GM15510 (cell line): ENCODE measurements around the gene DOCK1.

ENCODE experiments used
- POLR2A ChIP-seq: IDR thresholded peaks from 3 replicates; pipeline ENCODE4 v1.6.1; 2011; ENCODE audit warnings: borderline replicate concordance; ENCODE audit not compliant: insufficient read length; ENCODE audit errors: extremely low read depth

Gene DOCK1

DNA sequence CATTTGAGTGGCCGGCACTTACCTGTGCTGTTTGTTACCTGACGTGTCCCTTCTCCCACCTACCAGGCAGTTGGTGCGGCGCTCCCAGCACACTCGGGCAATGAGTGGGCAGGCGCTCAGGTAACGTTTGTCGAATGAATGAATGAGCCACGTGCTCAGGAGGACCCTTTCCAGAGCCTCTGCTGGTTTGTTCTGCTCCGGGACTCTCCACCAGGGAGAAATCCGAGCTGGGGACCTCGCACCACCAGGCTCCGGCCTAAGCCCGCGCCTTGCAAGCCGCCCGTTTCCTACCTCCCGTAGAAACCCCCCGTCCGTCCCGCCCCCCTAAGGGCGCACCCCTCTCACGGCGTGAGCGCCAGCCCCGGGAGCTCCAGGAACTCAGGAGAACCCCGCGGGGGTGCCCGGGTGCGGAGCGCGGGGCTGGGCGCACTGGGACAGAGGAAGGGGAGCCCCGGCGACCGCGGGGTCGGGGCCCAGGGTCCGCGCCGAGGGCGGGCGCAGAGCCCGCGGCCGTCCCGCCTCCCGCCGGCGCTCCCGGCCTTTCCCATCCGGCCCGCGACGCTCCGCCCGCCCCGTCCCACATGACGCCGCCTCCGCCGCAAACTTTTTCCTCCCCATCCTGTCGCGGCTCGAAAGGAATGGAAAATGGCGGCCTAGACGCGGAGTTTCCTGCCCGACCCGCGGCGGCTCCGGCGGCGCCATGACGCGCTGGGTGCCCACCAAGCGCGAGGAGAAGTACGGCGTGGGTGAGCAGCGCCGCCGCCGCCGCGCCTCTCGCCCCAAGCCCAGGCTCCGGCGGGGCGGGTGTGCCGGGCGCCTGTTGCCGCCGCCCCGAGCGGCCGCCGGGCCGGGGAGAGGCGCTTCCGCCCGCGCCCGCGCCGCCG is at the start of gene DOCK1:
DOCK1 (plus strand) TSS at position 611 of the 884 bp plus-strand sequence; CDS start at position 701, 90 bp downstream.
- TF ChIP-seq POLR2A, result no peak

DNA sequence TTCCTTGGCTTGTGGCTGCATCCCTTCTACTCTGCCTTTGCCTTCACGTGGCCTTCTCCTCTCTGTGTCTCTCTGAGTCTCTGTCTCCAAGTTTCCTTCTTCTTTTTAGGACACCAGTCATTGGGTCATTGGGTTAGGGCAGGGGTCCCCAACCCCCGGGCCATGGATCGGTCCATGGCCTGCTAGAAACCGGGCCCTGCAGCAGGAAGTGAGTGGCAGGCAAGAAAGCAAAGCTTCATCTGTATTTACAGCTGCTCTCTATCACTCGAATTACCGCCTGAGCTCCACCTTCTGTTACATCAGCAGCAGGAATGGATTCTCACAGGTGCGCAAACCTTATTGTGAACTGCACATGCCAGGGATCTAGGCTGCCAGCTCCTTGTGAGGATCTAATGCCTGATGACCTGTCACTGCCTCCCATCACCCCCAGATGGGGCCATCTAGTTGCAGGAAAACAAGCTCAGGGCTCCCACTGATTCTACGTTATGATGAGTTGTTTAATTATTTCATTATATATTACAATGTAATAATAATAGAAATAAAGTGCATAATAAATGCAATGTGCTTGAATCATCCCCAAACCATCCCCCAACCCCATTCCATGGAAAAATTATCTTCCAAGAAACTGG is 47.9 kb upstream of the DOCK1 start:
- no peak for TF ChIP-seq POLR2A

DNA sequence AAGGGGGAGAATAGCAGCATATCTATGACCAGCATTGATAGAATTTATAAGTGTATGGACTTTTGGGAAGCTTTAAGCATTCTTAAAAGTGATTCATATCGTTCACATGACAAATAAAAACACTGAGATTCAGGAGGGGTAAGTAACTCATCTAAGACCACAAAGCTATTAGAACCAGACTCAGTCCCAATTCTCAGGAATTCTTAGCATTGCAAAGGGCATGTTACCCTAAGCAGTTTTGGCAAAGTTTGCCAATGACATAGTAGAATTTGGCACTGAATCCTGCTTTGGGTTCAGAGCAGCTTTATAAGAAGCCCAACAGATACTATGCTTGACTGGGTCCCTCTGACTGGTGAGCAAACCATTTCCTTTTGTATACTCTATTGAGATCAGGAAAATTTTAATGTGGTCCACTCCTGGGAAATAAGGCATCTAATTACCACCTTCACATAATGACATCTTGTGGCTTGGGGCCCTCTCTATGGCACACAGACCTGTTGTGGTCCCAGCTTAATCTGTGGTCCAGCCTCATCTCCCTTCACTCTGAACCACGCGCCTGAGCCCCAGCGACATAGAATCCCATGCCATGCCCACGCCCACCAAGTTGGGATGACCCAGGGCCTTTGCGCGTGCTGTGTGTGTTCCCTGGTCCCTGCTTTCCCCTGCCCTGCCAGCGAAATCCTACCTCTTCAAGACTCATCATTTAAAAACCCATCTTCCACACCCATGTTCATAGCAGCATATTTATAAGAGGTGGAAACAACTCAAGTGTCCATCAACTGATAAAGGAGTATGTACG is 37.5 kb upstream of the DOCK1 start:
- no peak for TF ChIP-seq POLR2A

DNA sequence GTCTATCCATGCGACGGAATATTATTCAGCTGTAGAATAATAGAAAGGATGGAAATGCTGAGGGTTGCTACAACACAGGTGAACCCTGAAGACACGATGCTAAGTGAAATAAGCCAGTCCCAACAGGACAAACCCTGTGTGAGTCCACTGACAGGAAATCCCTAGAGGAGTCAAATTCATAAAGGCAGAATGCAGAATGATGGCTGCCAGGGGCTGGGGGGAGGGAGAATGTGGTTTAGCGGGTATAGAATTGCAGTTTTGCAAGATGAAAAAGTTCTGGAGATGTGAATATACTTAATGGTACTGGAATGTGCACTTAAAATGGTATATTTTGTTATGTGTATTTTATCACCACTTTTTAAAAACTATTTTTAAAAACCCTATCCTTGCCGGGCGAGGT is 36.9 kb upstream of the DOCK1 start:
- TF ChIP-seq POLR2A, result no peak

DNA sequence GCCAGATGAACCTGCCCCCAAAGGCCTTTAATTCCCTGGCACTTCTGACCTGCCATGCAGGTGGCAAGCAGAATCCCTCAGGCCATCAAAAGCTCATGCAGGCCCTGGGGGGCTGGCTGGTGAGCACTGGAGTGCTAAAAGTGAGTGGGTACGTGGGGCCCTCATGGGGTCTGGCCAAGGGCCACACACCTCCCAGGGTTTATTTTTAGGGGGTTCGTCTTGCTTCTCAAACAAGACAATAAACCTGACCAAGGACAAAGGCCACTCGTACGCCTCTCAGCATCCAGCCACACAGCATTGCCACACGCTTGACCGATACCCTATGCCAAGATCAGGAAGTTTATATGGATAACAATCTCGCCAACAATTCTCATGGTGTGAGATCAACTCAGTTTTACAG is 33.1 kb upstream of the DOCK1 start:
- no peak for TF ChIP-seq POLR2A

DNA sequence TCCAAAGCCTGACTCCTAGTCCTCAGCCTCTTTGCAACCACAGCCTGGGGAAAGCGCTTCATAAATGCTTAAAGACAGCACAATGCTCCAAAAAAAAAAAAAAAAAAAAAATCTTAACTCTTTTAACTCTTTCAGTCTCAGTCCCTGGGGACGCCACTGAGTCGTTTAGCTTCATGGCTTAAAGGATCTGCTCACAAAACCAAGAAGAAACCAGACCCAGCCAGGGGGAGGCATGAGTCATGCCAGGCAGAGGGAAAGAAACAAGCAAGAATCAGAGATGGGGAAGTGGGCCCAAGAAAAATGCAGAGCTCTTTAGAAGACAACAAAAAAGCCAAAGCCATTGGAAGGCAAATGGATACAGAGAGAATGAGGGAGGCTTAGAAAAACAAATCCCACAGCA is 32.5 kb upstream of the DOCK1 start:
- no peak for TF ChIP-seq POLR2A

DNA sequence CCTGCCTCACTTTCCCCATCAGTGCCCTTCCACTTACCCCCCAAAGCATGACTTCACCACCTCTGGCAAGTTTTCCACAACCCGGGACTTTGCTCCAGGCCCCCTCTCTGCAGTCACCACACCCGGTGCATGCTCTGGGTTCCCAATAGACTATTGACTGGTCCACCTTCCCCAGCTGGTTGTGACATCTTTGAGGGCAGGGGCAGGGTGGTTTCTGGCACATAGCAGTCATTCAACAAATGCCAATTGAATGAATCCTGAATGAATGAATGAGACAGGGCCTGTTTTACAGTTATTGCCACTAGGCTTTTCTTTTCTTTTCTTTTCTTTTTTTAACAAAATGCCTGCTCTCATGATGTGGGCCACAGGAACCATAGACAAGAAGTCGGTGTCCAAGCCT is 28.8 kb upstream of the DOCK1 start:
- TF ChIP-seq POLR2A, result no peak

DNA sequence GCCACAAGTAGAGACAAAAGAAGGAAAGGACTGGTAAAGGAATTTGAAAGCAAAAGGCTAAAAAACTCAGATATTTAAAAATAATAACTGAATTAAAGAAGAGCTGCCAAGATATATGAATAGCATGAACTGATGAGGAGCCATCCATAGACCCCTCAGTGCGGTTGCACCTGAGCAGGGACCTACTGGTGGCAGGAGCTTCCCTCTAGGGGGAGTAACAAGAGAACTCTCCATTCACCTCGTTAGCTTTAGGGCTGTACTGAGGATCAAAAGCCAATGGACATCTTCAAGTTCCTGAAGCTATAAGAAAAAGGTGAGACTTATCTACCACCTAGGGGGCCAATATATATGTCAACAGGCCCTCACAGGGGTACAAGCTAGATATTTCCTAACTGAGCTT is 27.8 kb upstream of the DOCK1 start:
- no peak for TF ChIP-seq POLR2A

DNA sequence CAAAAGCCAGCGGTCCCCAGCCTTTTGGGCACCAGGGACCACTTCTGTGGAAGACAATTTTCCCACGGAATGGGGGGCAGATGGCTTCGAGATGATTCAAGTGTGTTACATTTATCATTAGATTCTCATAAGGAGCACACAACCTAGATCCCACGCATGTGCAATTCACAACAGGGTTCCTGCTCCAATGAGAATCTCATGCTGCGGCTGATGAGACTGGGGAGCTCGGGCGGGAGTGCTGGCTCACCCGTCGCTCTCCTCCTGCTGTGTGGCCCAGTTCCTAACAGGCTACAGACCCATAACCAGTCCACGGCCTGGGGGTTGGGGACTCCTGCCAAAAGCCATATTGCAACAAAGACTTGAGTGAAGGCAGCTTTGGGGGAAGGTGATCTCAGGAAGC is 26.6 kb upstream of the DOCK1 start:
- no peak for TF ChIP-seq POLR2A

DNA sequence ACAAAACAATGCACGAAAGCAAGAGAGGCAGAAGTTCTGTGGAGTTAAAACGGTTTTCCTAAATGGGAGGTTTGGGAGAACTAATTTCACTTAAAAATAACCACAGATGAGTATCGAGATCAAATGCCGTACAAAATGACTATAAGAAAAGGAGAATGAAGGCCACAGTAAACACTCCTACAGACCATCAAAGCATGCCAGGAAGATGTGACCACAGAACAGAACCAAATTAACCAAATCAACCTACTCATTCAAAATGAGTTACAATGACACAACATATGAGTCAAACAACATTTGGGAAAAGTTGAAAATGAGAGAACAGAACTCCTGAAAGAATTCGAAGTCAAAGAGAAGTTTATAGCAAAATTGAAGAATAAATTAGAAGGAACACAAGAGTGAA is 24.3 kb upstream of the DOCK1 start:
- no peak for TF ChIP-seq POLR2A

DNA sequence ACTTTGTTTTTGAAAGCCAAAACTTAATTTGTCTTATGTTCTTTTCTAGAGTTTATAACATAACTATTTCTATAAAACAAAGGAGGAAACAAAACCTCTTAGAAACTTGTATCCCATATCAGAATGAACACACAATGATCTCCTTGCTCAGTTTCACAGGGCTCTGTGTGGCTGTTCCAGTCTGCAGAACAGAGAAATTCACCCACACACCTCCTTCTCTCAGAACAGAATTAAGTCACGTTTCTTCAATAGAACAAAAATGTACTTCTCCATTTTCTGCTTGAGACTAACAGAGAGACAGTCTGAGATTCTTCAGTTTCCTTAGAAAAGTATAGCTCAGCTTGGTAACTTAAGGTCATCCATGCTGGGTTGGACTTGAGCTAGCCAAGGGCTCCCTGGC is 15.8 kb upstream of the DOCK1 start:
- TF ChIP-seq POLR2A, result no peak

DNA sequence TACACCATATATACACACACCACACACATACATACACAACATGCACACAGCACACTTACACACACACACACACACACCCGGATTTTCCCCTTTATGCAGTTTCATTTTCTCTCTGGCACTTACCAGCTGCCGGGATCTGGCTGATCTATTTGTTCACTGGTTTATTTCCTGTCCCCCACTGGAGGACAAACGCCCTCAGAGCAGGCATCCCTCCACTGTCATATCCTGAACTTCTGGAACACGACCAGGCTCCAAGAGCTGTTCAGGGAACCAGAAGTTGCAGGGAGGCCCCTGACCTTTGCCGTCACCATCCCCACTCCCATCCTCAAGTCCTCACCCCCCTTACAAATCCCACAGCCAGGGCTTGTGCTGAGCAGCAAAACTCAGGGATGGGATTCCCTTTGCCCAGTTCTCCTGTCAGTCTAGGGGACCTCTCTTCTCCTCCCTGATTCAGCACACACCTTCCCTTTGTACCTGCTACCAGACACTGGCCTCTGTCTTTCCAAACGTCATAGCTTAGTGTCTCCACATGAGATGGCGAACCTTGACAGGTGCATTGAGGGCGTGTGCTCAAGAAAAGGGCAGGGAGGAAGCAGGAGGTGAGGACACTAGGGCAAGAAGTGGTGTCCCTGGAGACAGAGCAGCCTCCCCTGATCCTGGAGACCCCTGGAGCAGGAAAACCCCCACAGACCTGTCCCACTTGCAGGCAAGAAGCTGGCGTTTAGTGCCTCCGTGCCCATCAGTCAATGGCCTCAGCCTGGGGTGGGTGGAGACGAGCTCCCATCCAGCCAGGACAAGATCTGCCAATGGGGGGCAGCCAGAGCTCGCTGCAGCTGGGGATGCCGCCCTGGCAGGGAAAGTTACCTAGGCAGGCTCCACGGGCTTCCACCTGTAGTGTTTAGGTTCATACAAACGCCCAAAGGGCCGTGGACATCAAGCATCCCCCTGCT is 12.7 kb upstream of the DOCK1 start:
- no peak for TF ChIP-seq POLR2A

DNA sequence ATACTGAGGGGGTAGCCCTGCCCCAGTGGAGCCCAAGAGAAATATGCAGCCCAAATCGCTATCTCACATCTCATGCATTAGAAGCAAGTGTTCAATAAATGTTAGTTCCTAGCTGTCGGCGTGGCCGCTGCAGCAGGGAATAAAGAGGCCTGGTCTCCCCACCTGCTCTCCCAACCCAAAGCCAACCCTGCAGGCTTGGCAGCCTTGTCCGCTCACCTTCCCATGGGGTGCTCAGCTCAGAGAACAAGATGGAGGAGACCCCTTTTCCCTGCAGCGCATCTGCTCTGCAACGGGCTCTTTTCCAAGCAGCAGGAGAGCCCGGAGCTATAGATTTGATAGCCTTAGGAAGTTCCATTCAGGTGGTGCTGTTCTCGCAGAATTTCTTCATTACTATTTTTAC is 12.0 kb upstream of the DOCK1 start:
- no peak for TF ChIP-seq POLR2A

DNA sequence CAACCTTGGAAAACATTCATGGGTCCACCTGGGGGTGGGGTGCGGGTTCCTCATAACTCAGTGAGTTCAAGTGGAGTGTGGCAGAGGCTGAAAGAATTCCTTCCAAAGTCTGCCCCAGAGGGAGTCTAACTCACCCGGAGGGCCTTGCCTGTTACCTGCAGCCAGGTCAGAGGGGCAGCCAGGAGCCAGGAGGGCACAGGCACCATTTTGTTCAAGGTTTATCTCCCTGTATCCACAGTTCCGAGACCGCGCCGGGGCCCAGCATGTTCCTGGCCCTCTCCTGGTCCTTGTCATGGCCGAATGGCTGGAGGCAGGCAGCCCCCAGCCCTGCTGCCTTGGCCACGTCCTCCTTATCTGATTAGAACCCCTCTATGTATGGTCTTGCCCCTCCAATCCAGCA is 11.4 kb upstream of the DOCK1 start:
- no peak for TF ChIP-seq POLR2A
